GM18873 (cell line): ENCODE data around the gene MAGEF1.

ENCODE experiments used
- ATAC-seq: cut with Tn5 transposase; IDR thresholded peaks from one replicate; pipeline ENCODE4 v1.9.1; 2021; ENCODE audit warnings: mild to moderate bottlenecking, moderate library complexity, moderate number of reproducible peaks; ENCODE audit not compliant: unreplicated experiment, low FRiP score

Gene MAGEF1

DNA sequence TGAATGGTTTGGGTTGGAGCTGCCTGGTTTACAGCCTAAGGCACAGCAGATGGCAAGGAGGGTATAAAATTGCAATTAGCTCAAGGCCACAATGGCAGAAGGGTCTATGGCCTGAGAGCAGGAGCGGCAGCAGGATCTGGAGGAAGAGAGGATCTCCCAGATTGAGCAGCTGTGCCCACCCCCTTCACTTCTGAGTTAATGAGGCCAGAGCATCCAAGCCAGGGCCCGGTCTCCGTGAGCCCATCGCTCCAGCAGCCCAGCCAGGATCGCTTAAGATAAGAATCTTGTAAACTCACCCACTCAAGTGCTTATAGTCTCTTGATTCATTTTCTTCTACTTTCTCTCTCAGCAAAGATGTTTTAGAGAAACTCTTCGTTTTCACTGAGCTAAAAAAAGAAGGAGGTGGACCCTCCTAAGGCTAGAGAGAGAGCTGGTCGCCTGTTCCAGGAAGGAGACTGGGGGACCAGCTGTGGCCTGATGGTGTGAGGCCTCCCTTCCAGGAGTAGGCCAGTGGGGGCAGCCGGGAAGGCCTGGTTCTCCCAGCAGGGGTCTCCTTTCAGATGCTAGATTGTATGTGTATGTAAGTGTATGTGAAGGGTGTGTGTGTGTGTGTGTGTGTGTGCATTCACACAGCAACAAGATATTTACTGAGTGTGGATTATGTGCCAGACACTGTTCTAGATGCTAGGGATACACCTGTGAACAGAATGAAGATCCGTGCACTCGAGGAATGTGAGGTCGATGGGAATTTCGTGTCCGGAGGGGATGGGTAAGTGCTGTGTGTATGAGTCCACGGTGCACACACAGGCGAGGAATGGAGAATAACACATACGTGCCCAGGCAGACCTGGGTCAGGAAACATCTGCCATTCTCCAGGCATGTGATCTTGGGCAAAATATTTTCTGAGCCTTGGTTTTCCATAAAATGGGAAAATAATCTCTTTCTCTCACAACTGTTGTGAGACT is 18.6 kb downstream of the MAGEF1 start:
- ATAC-seq, result no peak

DNA sequence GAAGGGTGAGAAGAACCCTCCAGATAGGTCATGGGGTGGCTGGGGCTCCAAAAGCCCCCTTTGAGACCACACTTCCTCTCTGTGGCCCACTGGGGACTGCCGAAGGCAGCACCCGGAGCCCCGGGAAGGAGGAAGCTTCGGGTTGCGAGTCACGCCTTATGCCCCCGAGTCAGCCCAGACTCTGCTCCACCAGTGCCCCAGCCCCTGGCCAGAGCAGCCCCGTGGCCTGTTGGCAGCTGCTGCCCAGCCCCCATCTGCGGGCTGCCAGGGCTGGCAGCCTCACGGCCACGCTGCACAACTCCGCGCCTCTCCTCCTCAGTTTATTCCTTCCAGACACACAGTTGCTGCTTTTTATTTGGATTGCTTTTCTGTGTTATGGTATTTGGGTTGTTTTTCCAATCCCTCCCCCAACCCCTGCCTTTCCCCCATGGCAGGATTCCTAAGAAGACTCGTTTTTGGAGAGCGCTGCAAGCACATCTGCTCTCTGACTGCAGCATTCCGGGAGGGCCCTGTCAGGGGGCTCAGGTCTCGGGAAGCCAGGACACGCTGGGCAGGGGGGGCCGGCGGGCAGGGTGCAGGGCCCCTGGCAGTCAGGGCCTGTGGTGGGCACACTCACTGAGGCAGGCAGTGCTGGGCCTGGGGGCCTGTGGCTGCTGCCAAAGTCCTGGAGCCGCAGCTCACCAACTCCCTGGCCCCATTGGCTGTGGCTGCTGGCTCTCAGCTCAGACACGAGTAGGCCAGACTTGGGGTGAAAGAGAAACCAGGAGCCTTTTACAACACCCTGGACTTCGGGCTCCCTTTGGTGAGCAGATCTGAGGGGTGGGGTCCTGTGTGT is 20.2 kb downstream of the MAGEF1 start:
- ATAC-seq, result no peak

DNA sequence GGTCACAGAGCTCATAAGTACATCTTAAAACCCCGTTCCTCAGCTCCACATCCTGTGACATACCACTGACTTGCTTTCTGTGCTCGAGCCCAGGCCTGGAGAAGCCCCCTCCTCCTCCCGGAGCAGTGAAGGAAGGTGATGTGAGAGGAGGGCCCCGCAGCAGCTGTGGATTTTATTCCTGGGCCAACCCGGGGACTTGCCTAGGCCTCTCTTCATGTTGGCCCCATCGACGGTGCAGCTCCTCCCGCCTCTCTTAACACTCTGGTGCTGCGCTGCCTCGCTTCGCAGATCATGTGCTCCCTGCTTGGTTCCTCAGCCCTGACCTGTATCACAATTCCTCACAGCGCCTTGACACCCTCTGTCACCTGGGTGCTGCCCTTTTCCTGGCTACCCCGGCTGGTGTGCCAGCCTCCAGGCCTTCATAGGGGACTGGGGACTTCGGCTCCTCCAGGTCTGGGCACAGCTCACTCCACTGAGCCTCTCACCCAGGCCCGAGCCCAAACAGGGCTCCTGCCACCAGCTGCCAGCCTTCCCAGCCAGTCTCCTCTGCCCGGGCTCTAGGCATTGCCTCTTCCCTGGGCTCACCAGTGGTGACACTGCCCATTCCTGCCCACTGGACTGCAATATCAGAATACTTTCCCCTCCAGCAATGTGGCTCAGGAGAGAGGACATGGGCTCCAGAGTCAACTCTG is 21.5 kb downstream of the MAGEF1 start:
- no peak for ATAC-seq

DNA sequence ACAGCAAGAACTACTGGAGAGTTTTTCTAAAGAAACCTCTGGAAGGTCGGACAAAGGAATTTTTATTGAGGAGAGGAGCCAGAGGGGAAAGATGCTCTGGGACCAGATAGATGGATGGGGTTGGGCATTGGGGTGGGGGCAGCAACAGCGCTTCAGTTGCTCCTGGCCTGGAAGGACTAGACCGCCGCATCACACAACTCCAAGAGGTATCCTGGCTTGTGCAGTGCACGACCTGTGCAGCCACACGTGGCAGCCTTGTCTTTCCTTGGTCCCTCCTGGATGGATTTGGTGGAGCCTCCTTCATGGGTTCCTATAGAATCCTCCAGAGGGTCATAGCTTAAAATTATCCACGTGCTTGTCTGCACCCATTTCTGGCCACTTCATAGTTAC is 23.0 kb downstream of the MAGEF1 start:
- ATAC-seq, result no peak

DNA sequence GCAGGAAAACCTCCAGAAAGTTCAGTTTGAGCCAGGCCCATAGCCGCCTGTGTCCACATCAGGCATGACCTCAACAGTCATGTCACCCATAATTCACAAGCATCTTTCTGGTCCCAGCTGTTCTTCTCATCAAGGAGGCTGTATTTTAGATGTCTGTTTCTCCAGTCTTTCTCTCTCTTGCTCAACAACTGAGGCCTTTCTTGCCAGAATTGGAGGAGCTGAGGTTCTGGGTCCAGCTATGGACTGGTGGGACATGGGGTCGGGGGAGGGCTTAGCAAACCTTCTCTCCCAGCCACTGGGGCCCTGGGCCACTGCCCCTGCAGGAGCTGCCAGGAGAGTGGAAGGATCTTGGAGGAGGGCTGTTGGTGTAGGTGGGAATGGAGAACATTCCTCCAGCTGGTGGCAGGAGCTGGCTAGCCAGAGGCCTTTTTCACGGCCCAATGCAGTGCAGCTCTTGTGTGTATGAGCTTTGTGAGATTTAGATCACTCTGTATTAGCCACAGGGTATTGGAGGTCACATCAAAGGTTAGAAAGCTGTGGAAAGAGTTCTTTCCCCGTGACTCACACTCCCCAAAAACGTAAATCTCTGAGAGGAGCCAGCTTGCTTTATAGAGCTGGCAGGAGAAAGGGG is 23.5 kb downstream of the MAGEF1 start:
- ATAC-seq, result no peak

DNA sequence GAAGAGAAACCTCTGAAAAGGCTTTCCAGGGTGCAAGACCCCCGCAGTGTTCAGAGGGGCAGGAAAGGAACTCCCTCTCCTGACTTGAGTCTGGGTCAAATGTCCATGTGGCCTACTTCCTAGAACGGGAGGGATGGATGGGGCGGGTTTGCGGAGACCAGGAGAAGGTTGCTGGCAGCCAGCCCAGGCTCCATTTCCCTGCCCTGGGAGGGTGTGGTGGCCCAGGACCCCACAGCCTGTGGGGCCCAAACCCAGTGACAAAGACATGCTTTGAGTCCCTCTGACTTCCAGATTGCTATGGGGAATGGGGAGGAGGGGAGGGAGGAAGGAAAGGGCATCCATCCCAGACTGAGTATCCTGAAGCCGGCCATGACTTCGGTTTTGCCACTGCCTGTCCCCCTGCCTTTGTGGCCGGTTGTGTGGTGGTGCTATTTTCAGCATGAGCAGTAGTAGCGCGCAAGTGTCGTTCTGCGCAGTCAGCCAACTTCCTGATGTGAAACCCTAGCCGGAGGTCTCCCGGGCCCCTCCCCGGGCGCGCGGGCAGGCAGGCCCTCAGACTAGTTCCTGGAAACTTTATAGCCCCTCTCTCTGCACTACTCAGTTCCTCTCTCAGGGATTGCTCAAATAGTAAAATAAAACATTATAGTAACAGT is 24.4 kb downstream of the MAGEF1 start:
- ATAC-seq, result no peak

DNA sequence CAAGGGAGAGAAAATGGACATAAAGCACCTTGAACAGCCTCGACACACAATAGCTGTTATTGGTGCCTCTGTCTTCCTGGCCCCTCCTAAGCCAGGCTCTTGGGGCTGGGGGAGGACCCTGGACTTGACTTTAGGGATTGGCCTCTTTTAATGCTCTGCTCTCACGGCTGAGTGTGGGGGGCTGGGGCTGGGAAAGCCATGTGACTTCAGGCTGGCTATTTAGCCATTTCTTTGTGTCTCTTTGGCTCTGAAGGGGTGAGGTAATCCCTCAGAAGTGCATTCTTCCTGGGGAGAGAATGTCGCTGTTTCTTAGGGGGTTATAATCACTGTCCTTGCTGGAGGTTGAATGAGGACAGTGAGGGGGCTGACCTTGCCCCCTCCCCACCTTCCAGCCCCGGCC is 26.2 kb downstream of the MAGEF1 start:
- no peak for ATAC-seq

DNA sequence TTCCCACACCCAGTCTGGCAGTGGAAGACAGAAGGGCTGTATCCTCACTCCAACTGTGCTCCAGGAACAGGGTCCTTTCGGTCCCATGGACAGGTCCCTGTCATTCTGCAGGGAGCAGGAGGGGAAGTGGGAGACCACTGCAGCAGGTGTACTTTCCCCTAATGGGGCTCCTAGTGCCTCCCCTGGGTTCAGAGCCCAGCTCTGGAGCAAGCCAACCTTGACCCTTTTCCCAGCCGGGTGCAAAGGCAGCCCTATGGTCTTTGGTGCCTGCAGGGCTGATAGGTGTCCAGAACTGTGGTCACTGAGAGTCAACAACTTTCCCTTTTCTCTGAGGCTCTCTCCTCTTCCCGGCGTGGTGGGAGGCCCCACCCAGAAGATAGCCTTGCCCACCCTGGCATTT is 26.8 kb downstream of the MAGEF1 start:
- no peak for ATAC-seq

DNA sequence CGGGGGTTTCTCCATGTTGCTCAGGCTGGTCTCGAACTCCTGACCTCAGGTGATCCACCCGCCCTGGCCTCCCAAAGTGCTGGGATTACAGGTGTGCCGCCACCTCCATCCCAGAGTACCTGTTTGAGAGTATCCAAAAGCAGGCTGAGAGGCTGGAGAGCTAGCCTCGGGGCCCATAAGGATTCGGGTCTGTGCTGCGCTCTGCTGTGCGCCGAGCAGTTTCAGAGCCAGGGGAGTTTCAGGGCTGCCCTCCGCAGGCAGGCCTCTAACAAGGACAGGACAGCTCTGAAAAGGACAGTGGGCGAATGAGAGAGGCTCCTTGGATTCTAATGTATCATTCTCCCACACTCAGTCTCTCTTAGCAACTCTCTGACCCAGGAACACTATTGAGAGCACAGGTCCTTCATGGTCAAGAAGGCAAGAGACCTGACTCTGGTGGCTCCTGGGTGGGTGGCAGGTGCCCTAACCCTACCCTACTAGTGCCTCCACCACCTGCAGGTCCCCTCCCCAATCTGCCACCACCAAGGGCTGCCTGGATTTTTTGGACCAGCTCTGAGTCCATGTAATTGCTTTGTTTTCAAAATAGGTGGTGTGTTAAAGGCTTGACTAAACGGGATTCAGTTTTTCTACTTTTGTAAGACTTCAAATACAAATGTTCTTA is 27.8 kb downstream of the MAGEF1 start:
- no peak for ATAC-seq

DNA sequence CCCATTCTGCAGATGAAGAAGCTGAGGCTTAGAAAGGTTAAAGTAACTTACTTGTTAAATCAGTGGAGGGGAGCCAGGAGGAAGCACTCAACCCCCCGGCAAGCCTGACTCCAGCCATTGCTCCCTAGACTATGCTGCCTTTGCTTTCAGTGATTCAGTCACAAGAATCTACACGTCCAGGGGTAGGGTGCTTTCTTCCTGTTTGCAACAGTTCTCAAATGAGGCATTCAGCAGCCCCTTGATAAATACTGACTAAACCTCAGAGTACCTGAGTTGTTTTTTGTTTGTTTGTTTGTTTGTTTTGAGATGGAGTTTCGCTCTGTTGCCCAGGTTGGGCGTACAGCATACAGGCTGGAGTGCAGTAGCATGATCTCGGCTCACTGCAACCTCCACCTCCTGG is 28.6 kb downstream of the MAGEF1 start:
- ATAC-seq, result no peak

DNA sequence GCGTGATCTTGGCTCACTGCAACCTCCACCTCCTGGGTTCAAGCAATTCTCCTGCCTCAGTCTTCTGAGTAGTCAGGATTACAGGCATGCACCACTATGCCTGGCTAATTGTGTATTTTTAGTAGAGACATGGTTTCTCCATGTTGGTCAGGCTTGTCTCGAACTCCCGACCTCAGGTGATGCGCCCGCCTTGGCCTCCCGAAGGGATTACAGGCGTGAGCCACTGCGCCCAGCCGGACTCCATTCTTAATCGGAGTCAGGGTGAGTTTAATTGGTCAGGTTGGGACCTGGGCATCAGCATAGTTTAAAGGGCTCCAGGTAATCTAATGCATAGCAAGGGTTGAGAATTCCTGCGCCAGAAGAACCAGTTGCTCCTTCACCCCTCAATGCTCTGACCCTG is 29.2 kb downstream of the MAGEF1 start:
- ATAC-seq, result no peak

DNA sequence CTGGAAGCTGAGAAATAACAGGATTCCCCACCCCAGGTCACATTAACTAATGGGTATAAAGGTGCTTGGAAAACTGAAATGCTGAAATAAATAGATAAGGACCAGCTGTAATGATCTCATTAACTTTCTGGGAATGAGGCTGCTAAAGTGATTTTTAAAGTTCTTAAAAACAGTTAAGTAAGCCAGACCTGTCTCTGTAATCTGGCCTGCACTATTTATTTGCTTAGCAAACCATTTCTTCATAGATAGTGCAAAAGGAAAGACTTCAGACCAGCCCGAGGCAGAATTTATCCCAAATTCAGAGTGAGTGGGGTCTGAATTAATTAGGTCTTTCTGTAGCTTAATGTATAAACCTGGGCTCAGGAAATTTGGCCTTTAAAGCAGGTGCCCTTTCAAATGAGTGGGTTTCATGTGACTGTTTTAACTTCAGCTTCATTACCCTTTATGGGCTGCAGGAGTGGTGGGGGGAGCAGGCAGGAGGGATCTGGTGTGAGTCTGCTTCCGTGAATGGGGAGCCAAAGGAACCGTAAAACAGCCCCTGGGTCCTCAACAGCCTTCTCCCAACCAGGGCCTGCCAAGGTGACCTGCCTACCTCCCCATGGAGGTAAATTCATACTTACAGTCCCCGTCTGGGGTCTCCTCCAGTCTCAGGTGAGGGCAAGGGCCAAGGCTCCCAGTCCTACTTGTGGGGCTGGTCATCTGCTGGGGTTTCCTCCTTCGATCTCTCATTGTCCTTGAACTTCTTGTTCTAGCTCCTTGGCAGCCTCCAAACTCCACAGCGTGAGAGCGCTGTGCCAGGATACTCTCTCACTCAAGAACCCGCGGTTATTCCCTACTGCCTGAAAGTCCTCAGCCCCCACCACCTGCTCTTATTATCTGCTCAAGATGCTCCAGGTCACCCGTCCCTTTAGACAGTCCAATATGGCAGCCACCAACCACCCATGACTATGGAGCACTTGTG is 31.2 kb downstream of the MAGEF1 start:
- no peak for ATAC-seq

DNA sequence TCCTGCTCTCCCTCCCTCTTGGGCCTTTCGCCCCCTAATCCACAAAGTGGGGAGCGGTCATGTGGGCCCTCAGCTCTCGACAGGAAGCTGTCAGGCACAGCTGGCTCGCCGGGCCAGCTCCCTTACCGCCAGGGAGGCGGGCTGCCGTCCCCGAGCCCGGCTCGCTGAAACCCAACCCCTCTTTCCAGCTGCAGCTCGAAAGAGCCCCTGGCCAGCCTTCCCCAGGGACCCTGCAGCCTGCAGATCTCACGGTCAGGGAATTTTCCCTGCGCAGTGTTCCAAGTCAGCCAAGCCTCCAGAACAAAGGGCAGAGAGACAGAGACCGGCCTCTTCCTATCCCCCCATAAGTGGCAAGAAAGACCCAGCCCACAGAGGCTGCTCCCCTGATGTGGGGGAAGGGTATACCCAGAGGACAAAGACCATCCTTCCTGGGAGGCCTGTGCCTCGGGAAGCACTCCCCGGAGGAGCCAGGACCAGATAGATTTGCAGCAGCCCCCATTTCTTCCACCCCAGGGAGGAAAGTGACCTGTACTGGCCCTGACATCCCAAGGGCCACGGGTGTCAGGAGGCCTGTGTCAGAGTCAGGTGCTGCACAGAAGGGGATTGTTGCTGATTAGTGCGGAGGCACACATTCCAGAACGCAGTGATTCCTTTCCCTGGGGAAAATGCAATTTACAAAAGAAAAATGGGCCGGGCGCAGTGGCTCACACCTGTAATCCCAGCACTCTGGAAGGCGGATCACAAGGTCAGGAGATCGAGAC is 32.6 kb downstream of the MAGEF1 start:
- ATAC-seq, result no peak

DNA sequence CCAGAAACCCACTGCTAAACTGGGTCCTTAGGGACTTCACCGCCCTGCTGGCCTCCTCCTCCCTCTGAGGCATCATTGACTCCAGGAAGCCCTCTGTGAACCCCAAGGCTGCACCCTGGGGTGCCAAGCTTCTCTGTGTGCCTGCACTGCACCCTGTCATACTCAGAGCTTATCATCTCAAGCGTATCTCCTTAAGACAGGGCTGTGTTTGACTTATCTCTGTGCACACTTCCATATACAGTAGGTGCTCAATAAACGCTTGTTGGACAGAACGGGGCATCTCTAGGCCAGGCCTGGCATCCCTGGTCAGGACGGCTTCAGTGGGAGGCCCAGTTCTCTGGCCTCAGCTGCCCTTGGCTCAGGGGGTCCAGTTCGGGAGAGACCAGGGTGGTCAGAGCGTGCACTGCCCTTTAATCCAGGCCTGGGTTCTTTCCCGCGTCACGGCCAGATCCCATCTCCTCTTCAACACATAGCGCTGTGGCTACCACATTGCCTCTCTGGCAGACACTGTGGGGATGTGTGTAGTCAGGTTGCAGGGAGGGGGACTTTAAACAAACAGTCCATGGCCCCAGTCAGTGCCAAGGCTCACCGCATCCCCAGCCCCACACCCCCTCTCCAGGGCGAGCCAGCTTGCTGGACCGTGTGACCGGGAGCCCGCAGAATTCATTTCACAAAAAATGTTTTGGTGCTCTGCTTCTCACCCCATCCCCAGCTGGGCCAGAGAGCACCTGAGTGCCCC is 33.4 kb downstream of the MAGEF1 start:
- no peak for ATAC-seq

DNA sequence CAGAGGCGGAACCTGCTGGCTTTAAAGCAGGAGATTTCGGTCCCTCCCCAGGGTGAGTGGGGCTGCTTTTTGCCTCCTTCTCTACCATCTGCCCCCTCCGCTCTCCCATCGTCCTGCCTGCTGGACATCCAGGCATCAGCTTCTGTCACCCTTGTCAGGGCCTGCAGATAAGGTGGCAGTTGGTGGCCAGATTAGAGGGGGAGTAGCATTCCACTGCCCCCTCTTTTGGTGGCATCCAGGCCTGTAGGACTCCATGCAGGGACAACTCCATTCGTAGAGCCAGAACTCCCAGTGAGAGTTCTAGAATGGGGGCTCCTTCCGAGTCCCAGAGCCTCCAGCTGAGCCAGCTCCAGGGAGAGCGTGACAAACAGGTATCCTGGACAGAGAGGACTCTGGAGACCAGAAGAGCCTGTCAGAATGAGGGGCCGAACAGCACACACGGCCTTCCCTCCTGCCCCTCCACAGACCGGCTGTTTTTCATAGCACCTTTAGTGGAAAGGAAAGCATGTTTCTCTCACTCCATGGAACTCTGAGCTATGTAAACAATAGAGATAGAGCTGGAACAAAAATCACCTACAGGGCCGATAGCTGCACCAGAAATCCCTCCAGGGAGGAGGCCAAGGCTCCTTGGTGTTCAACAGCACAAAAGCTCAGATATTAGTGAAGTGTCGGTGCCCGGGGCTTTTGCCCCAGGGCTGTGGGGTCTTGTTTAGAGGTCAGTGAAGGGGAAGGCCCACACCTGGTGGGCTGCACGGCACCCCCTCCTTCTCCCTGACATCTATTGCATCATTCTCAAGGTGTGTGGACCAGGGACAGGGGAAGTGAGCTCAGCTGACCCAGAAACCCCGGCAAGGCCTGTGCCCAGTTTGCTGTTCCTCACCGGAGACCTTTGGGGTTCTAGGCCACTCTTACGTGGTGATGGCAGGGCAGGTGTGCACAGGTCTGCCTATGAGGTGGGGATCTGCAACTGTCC is 34.2 kb downstream of the MAGEF1 start:
- no peak for ATAC-seq

DNA sequence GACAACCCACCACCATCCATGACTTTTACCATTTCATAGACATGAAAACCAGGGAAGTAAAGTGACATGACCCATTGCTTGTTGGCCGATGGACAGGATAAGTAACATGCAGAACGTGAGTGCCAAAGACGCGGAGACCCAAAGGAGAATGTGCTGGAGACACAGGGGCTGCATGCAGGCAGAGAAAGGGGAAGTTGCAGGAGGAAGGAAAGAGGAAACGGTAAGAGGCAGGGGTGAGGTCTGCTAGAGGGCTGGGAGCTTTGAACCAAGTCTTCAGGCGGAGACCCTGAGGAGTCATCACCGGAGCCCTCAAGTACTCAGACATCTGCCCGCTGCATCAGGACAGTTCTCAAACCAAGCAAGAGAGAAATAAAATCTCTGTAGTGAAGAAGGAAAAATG is 34.9 kb downstream of the MAGEF1 start:
- no peak for ATAC-seq
